Panc1 (cell line): ENCODE data around the gene RNU7-1. TPM values are rescaled to one million over a fixed set of nuclear protein-coding genes. Genes with fewer than 3 reads are reported as not detected.

Experiments
- ATAC-seq: fragments of 200-7000 bp; cut with Tn5 transposase; 2 replicates; pipeline ENCODE4 v1.9.1; 2020; ENCODE audit warnings: mild to moderate bottlenecking, moderate library complexity
- BruUV-seq: library from RNA; stranded (reverse); fragments of 400-500 nt; replicated peaks from 2 replicates; lab custom pipeline; 2021; lab: Mats Ljungman, UMichigan
- CTCF ChIA-PET: fragments of 300-600 bp; sonication (Branson Sonifier 250); formaldehyde crosslinking; loops from one replicate; lab custom pipeline; 2022; ENCODE audit warnings: antibody characterized with exemption; lab: Charles Lee
- POLR2A ChIA-PET: fragments of 300-600 bp; sonication (Branson Sonifier 250); formaldehyde crosslinking; loops from one replicate; lab custom pipeline; 2022; ENCODE audit warnings: antibody characterized with exemption; lab: Charles Lee
- DNase-seq: peaks from one replicate; pipeline ENCODE4 v3.0.0-alpha.2; 2010; ENCODE audit warnings: low read depth, low spot score
- H3K27ac ChIP-seq: 2 replicates; pipeline ENCODE4 v1.5.1; 2011; ENCODE audit warnings: mild to moderate bottlenecking, low read length, inconsistent platforms
- H3K27me3 ChIP-seq: fragments of 200-500 bp; sonication (Bioruptor generic); 2 replicates; pipeline ENCODE4 v1.6.0; 2014; ENCODE audit warnings: low read length, inconsistent platforms; ENCODE audit not compliant: control insufficient read depth, insufficient read depth
- H3K36me3 ChIP-seq: fragments of 200-500 bp; sonication (Bioruptor generic); 2 replicates; pipeline ENCODE4 v1.5.1; 2014; ENCODE audit warnings: inconsistent platforms, mild to moderate bottlenecking, low read length, moderate library complexity; ENCODE audit not compliant: control insufficient read depth, insufficient read depth
- H3K4me1 ChIP-seq: 2 replicates; pipeline ENCODE4 v1.5.1; 2011; ENCODE audit warnings: inconsistent platforms, mild to moderate bottlenecking, low read length, moderate library complexity; ENCODE audit not compliant: control insufficient read depth, insufficient read depth
- H3K4me3 ChIP-seq, 2 experiments: 2 replicates each; pipeline ENCODE4 v1.5.1; 2011 to 2012; ENCODE audit warnings: low read depth in 2 of 2, low read length in 2 of 2, mild to moderate bottlenecking in 2 of 2, inconsistent platforms in 1 of 2, moderate library complexity in 1 of 2
- H3K9me3 ChIP-seq: fragments of 200-500 bp; sonication (Bioruptor generic); 2 replicates; pipeline ENCODE4 v1.5.1; 2014; ENCODE audit warnings: low read depth, mild to moderate bottlenecking, inconsistent platforms, low read length, moderate library complexity; ENCODE audit not compliant: control insufficient read depth, insufficient read depth
- CTCF ChIP-seq: fragments of 450-650 bp; IDR thresholded peaks from 2 replicates; pipeline ENCODE4 v1.5.1; 2017; ENCODE audit warnings: mild to moderate bottlenecking
- POLR2AphosphoS5 ChIP-seq: IDR thresholded peaks from 2 replicates; pipeline ENCODE4 v1.6.1; 2012; ENCODE audit warnings: mild to moderate bottlenecking, low read depth, low read length, moderate library complexity
- REST ChIP-seq, 2 experiments: IDR thresholded peaks; 2 replicates each; pipeline ENCODE4 v1.6.1; 2011 to 2012; ENCODE audit warnings: low read depth in 2 of 2, control low read depth in 1 of 2, low read length in 1 of 2, mild to moderate bottlenecking in 1 of 2, moderate library complexity in 1 of 2; ENCODE audit not compliant: insufficient read depth in 1 of 2
- SIN3A ChIP-seq: IDR thresholded peaks from 2 replicates; pipeline ENCODE4 v1.6.1; 2012; ENCODE audit warnings: low read depth, mild to moderate bottlenecking, low read length, moderate library complexity, borderline replicate concordance; ENCODE audit not compliant: insufficient read depth
- TCF7L2 ChIP-seq: IDR thresholded peaks from 2 replicates; pipeline ENCODE4 v1.6.1; 2011; ENCODE audit warnings: mild to moderate bottlenecking, low read depth, low read length, inconsistent platforms
- in situ Hi-C: cut with HindIII; loops from 2 replicates; pipeline ENCODE4 v1.10.0; 2016; ENCODE audit warnings: low sequenced_read_pairs, low pct_unique_long_range_greater_than_20kb
- intact Hi-C: fragments of 100-400 bp; cut with micrococcal nuclease; formaldehyde crosslinking; loops from one replicate; pipeline ENCODE4 v1.10.0; 2022; ENCODE audit not compliant: unreplicated experiment
- total RNA-seq: library from RNA; stranded (reverse); gene quantifications from one replicate; pipeline ENCODE4 v1.2.1, GENCODE V29; 2021; ENCODE audit not compliant: unreplicated experiment

The RNU7-1 gene
- total RNA-seq, 1 experiment from 2014 or later = not detected

GRCh38 chr12:6921996-6922946 lies 21.3 kb upstream of the RNU7-1 start:
- H3K27ac ChIP-seq = no peak overlapping the region
- ChIA-PET POLR2A (interaction anchor here (0.7 kb wide), 1 partner anchor 10 kb away, joined by 9 read pairs; no protein-coding TSS in a partner anchor), CTCF (interaction anchor here (0.6 kb wide), 1 partner anchor 659 kb away, joined by 10 read pairs; no protein-coding TSS in a partner anchor)
- intact Hi-C loops (no loop called here), in situ Hi-C loops (no loop called here)
- no peaks in the 10 kb centered on the region for H3K27me3 ChIP-seq
- no peak overlapping the region for H3K4me3 ChIP-seq
- no peaks in the 10 kb centered on the region for H3K36me3 ChIP-seq
- TF ChIP-seq TCF7L2 (no peak), SIN3A (no peak), REST (IDR thresholded peaks at IDR 0.05; ENCODE audit: insufficient read depth in 1 of 2, low read depth in 2 of 2, low read length in 1 of 2) (no peak), CTCF (no peak), POLR2AphosphoS5 (no peak)
- no peaks in the 10 kb centered on the region for H3K9me3 ChIP-seq
- BruUV-seq = no TSS peak
- DNase-seq = no peak
- peaks cover 26% of the 10 kb centered on the region for H3K4me1 ChIP-seq
- ATAC-seq = no peak

- Histone ChIP-seq H3K36me3 (no peaks in the 10 kb centered on the region), H3K27ac (no peak overlapping the region), H3K27me3 (no peaks in the 10 kb centered on the region), H3K4me1 (peaks cover 26% of the 10 kb centered on the region), H3K9me3 (no peaks in the 10 kb centered on the region), H3K4me3 (no peak overlapping the region)
- no peak for TF ChIP-seq TCF7L2
- TF ChIP-seq REST (IDR thresholded peaks at IDR 0.05; ENCODE audit: insufficient read depth in 1 of 2, low read depth in 2 of 2, low read length in 1 of 2) = no peak
- TF ChIP-seq SIN3A = no peak
- TF ChIP-seq POLR2AphosphoS5 = no peak
- no peak for TF ChIP-seq CTCF
- in situ Hi-C loops (no loop called here), intact Hi-C loops (no loop called here)
- no peak for ATAC-seq
- BruUV-seq = TSS peak; percentile 90
- CTCF ChIA-PET = no interaction called here
- no peak for DNase-seq
- POLR2A ChIA-PET = interaction anchor here (0.7 kb wide), 1 partner anchor 9 kb away, joined by 9 read pairs; no protein-coding TSS in a partner anchor
Observed at GRCh38 chr12:6923003-6923732, 20.4 kb upstream of the RNU7-1 start.
